A204.1 (cell line): ENCODE results near the gene LMO4.

Experiments used
- FAIRE-seq: peaks from 2 replicates; lab custom pipeline; 2012; peaks lifted over from hg19 to GRCh38; lab: Jason Lieb, UNC

The LMO4 gene

GRCh38 chr1:87362063-87362833, 33.6 kb downstream of the LMO4 start:
- FAIRE-seq = no peak

DNA sequence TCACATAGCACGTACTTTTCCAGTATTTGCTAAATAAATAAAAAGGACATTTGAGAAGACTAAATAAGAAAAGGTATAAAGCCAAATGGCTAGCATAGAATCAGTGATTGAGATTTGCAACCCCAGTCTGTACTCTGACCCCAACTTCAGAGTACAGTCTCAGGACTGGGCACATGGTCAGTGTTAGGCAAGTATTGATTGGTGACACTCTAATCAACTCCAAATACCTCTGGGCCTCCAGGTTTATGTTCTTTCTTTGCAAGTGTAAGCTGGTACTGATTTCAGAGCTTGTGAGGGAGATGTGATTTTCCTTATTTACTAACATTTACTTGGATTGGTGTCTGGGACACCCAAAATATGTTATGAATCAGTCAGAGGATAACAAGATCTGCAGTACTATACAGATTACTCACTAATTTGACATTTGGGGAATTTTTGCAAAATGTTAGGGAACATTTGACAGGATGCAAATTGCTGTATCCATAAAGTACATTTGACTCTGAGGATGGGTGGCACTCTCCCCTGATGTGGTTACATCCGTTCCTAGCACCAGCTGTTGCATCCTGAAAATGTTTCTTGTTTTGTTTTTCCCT, 34.2 kb downstream of the LMO4 start:
- FAIRE-seq = no peak

GRCh38 chr1:87367549-87367948, 38.9 kb downstream of the LMO4 start:
- FAIRE-seq = no peak

DNA sequence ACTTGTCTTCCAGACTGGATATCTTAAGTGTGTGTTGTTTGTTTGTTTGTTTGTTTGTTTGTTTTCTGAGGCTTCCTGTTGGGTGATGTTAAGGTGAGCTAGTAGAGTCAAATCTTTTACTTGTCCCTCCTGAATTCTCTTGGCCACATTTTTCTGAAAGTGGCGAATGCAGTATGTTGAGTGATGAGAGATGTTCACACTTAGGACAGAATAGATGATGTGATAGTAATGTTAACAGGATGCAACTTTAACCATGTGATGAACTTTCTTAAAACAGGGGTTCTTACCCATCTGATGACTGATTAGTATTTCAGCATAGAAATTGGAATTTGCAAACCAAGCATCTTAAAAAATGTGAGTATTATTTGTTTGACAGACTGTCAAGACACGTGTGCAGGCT, 40.2 kb downstream of the LMO4 start:
- FAIRE-seq = no peak

DNA sequence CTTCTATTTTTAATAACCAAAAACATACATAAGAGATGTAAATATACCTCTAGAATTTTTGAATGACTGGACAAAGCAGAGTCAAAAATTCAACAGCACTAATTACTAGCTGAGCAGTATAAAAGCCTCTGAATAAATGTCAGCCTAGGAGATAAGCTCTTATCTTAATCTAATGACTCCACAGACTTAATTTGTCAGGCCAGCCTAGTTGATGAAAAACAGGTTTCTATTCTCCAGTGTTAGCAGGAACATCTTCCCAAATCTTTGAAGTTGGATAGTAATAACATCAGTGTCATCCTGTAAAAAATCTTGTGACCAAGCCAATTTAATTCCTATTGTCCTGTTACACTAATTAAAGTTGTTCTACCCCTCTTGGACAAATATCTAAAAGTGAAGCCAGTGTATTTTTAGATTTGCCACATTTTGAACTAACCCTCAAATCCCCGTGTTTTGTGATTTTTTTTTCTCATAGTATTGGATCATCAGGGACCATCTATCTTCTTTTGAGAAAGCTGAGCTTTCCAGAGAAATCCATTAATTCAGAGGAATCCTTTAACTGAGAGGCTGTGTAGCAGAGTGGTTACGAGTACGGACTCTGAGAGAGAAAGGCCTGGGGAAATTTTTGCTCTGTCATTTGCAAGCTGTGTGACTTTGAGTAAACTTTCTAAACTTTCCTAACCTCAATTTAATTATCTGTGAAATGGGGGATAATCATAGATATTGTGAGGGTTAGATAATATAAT, 41.2 kb downstream of the LMO4 start:
- no peak for FAIRE-seq

GRCh38 chr1:87370544-87370943, 41.9 kb downstream of the LMO4 start:
- no peak for FAIRE-seq

- FAIRE-seq = no peak
These were observed 50.6 kb downstream of the LMO4 start for GRCh38 chr1:87379306-87379705.

DNA sequence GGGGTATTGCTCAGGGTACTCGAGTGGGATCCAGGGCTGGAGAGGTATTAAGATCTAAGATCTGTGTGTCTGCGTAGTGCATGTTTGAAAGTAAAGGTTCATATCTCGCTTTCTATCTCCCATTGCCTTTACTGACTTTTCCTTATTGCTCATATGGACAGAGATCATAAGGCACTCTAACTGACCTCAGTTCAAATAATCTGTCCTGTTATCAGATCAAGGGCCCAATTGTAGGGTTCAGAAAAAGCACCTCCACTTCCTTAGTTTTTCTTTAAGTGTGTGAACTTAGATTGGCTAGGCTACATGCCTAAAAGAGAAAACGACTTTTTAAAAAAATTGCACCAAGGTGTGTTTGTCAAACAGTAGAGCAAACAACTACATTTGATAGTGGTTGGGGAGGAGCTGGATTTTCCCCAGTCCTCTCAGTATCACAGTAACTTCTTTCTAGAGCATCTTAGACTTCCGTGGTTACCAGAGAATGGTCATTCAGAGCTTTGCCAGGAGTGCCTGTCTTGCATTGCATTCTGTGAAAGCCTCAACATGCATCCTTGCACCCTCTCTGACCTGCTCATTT, 57.6 kb downstream of the LMO4 start:
- no peak for FAIRE-seq

DNA sequence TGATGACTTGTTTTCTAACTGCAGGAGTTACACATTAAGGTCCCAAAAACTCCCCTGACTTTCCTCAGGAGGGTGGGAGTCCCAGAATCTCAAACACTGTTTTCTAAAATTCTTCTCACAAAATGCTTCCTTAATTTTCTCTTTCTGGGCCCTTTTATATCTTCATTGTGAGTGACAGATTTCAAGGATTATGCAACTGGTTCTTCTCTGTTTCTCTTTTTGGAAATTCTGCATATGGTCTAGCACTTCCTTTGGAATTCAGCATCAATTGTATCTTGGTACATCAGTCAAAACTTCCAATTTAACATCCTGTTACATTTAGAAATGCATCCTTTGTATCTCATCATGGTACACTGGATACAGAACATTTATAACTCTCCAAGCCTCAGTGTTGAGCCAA, 59.7 kb downstream of the LMO4 start:
- FAIRE-seq = no peak

- no peak for FAIRE-seq
These were observed 60.3 kb downstream of the LMO4 start for GRCh38 chr1:87389011-87389410.

- no peak for FAIRE-seq
These were observed 60.9 kb downstream of the LMO4 start for GRCh38 chr1:87389546-87389945.

DNA sequence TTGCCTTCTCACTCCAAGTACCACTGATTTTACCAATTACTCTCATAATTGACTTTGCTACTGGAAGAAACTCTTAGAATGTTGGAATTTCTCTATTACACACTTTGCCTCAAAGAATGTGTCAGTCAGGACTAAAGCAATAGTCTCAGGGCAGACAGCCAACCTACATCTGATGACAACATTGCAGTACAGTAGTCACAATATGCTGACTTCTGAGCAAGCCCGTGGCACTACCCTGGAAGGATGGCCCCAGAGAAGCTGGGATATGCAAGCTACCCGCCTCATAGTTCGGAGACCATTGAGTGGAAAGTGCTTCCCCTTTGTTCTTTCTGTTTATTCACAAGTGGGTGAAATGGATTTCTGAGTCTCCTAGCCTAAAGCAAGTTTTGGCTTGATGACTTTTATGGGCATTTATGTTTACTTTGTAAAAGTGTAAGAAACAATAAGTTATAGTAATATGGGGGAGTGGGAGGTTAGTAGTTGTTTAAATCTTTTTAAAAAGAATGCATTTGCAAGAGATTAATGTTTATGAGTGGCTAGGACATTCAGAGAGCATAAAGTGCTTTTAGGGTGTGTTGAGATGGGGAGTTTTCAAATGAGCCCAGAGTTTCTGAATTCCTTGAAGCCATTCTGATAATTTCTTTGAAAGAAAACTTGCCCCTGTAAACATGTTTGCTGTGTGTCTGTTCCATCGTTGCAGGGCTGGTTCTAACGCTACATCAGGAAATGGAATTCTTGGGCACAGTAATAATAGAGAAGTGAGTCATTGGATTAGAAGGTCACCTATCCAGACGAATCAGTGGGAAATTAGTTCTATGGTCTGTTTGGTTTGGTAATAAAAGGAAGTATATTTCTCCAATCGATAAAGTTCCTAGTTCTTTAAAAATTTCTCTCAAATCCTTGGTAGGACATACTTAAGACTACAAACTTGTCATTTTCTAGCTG, 63.8 kb downstream of the LMO4 start:
- FAIRE-seq = no peak

- no peak for FAIRE-seq
These were observed 64.9 kb downstream of the LMO4 start for GRCh38 chr1:87393445-87394085.

- FAIRE-seq = no peak
These were observed 65.8 kb downstream of the LMO4 start for GRCh38 chr1:87394513-87394912.

- FAIRE-seq = no peak
These were observed 66.3 kb downstream of the LMO4 start for GRCh38 chr1:87394982-87395381.
